ENCODE results near the gene TBC1D2B. TPM values are rescaled to one million over a fixed set of nuclear protein-coding genes. Genes with fewer than 3 reads are reported as not detected.

TBC1D2B gene
- total RNA-seq, 4 donors from 2014 or later: 32.4 to 41.7 (median 35.3) TPM

DNA sequence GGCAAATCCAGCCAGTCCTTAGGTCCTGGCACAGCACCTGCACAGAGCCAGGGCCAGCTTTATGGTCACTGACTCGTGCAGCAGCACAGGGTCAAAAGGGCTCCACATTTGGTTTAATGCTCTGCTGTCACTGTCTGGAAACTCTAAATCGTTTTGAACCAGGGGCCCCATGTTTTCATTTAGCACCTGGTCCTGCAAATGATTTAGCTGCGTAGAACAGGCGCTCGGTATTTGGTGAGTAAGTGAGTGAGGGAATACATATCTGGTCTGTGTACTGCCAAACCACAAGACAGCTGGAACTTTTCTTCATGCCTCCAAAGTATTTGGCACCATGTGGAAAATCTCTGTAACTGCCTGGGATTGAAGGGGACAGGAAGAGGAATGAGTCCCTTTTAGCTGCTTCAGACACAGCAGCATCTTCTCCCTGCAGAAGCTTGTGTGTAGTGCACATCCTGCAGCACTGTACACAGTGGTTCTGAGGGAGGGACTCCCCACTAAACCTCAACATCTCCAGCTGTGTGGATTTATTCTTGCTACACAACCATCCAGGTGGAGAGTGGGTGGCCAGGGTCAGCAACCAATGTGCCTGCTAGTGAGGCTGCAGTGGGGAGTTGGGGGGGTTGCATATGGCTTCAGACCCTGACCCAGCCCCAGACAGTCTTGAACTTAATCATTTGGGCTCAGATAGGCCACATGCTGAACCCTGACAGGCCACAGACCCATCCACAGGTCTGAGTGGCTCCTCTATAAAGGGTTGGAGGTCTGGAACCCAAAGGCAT, 15.9 kb upstream of the TBC1D2B start:
- 49 to 56% methylated on average over 5 of the region's 5 CpGs for WGBS, 2 donors
- no peak for DNase-seq (ENCODE audit: low spot score in 2 of 2)
- no peak overlapping the region for H3K4me3 ChIP-seq (ENCODE audit: low read depth, poor library complexity, severe bottlenecking)
- TF ChIP-seq POLR2A (IDR thresholded peaks at IDR 0.05) (no peak), CTCF (IDR thresholded peaks at IDR 0.05) (no peak)
- intact Hi-C loops (cut with DNase I; ENCODE audit: low total_unique reads): no loop called here

GRCh38 chr15:78092261-78093041, 14.9 kb upstream of the TBC1D2B start, which contains the start of gene SH2D7:
Gene SH2D7, plus strand, starts transcription at chr15:78092561. Its CDS starts 24 bp downstream, at chr15:78092585.
- WGBS, 2 donors: 73 to 78% methylated on average over 10 to 11 of the region's 11 CpGs
- TF ChIP-seq CTCF (IDR thresholded peaks at IDR 0.05): no peak
- no peak for TF ChIP-seq POLR2A (IDR thresholded peaks at IDR 0.05)
- no peak within 1 kb of the TSS for H3K4me3 ChIP-seq (ENCODE audit: low read depth, poor library complexity, severe bottlenecking)
- peak in 1 of 2 donors; percentile 83 for DNase-seq (ENCODE audit: low spot score in 2 of 2)
- intact Hi-C loops (cut with DNase I; ENCODE audit: low total_unique reads): no loop called here

DNA sequence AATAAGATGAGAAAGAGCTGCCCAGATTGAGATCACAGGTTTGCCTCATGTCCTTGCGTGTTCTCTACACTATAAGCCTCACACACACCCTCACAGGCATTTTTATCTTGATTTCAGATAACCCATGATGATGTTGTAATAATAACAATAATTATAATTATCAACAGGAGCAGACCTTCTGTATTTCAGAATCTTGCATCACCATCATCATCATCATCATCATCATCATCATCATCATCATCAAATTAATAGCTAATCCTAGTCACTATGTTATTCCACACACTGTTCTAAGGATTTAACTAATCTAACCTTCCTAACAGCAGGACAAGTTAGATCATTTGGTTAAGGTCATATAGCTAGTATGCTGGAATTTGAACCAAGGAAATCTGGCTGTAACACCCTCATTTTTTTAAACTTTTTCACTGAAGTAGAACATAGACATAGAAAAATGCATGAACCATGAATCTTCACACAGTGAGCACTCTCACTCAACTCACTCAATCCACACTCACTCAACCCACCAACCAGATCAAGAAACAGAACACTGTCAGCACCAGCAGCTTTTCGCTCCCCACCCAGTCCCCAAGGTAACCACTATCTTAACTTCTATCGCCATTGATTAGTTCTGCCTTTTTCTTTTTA, 13.0 kb upstream of the TBC1D2B start:
- intact Hi-C loops (cut with DNase I; ENCODE audit: low total_unique reads): no loop called here
- no peak for DNase-seq (ENCODE audit: low spot score in 2 of 2)
- TF ChIP-seq CTCF (IDR thresholded peaks at IDR 0.05) (no peak), POLR2A (IDR thresholded peaks at IDR 0.05) (no peak)

GRCh38 chr15:78088773-78089080, 11.2 kb upstream of the TBC1D2B start:
- intact Hi-C loops (cut with DNase I; ENCODE audit: low total_unique reads): no loop called here
- 86 to 87% methylated on average over 3 of the region's 3 CpGs for whole genome bisulfite sequencing, 2 donors
- TF ChIP-seq POLR2A (IDR thresholded peaks at IDR 0.05) (no peak), CTCF (IDR thresholded peaks at IDR 0.05) (no peak)
- no peak for DNase-seq (ENCODE audit: low spot score in 2 of 2)
- H3K4me3 ChIP-seq (ENCODE audit: low read depth, poor library complexity, severe bottlenecking): no peak overlapping the region

More for the DNA sequence above, 13.0 kb upstream of the TBC1D2B start:
- no peak overlapping the region for H3K4me3 ChIP-seq (ENCODE audit: low read depth, poor library complexity, severe bottlenecking)
- 83 to 88% methylated on average over 3 of the region's 3 CpGs for WGBS, 2 donors

DNA sequence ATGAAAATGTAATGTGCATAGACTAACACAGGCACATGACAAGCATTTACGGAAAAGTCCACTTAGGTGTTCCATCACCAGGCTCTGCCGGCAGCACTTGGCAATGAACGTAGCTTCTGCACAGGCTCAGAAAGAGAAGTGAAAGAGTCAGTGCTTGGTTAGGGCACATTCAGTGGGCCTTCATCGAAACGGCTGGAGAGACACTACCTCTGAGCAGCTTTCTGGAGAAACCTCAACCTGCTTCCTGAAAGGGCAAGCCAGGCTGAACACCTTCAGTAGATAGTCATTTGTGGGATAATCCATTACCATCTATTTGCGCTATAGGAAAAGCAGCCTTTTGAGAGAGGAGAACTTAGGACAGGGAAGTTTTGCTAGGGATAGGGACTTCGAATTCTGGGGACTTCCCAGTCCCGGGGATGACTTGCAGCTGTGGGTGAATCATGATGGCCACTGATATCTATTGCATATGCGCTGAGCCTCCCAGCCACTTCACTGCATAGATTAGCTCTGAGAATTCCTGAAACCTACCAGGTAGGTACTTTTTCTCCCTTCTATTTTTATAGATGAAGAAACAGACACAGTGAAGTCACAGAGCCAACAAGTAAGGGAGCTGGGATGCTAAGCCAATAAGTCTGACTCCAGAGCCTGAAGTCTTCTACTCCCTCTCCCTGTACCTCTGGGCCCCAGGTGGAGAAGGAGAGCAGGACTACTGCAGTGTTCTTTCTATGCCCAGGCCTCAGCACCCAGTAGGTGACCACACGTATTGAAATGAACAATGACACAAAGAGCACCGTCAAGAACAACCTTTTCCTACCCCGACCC, 10.7 kb upstream of the TBC1D2B start:
- 80% methylated on average over 12 of the region's 12 CpGs for WGBS, 2 donors
- no peak overlapping the region for H3K4me3 ChIP-seq (ENCODE audit: low read depth, poor library complexity, severe bottlenecking)
- intact Hi-C loops (cut with DNase I; ENCODE audit: low total_unique reads): no loop called here
- TF ChIP-seq POLR2A (IDR thresholded peaks at IDR 0.05) (no peak), CTCF (IDR thresholded peaks at IDR 0.05) (no peak)
- no peak for DNase-seq (ENCODE audit: low spot score in 2 of 2)

Measured in lower leg skin (tissue), 4 donors.